Measurements from ENCODE around the gene CAMK2N1.
"Not testable (repeated sequence)": the region's sequence is repeated elsewhere in the genome, so short reads cannot be mapped to it uniquely, and the experiment has no call there.

The CAMK2N1 gene

DNA sequence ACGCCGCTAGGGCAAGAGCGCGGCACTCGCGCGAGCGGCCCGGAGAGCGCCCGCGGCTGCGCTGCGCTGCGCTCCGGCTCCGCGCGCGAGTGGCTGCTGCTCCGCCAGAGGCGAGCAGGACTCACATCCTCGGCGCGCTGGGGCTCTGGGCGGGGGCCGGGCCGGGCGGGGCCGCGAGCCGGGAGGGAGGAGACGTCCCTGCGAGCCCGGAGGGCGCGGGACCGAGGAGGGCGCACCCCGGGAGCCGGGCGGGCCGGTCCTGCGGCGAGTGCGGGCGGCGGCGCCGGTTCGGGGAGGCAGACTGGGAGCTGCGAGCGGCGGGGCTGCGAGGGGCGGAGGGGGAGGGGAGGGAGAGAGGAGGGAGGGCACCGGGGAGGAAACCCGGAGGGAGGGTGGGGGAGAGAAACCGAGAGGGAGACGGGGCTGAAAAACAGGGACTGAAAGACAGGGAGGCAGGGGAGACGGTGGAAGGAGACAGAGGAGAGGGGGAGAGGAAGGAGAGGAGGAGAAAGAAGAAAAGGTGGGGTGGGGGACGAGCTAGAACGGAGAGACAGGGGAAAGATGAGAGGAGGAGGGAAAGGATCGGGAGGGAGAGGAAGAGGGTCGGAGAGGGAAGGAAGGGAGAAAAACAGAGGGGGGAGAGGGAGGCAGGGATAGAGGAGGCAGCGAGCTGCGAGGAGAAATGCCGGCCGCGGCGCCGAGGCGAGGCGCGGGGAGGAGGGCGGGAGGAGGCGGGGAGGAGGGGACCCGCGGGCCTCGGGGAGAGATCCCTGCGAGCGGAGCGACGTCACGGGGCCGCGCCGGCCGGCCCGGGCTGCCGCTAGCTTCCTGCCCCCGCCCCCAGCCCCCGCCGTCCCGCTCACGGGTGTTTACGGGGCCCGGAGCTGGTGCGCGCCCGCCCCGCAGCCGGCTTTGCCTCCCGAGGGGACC is at the start of gene CAMK2N1:
Gene CAMK2N1 (minus strand): TSS at position 684 of the 930 bp plus-strand sequence. CDS start 831 bp downstream, outside the sequence.
- FAIRE-seq (no peak), DNase-seq (ENCODE audit: low spot score) (peak; percentile 33)

DNA sequence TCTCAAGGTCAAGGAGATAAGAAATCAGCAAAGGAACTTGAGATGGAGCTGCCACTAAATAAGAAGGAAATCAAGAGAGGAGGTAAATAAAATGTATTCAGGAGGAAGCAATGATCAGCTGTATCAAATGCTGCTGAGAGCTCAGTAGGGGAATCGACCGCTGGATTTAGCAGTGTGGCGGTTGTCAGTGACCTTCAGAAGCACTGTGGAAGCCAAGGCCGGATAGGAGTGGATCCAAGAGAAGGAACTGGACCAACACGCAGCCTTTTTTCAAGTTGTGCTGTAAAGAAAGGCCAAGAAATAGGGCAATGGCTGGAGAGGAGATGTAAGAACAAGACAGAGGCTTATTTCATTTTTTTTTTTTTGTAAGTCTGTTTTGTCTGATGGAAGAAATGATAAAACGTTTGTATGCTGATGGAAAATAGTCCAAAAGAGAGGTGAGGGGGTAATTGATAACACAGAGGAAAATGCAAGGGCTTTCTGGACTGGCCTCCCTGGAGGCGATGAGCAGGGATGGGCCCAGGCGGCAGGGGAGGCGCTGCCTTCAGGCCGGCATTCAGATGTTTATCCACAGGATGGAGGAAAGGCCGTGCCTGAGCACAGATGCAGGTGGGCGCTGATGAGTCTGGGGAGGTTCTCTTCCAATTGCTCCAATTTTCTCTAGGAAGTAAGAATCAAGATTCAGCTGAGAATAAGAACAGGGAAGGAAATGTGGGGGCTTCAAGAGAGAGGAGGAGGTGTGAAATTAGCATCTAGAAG is 48.8 kb upstream of the CAMK2N1 start:
- DNase-seq (ENCODE audit: low spot score) (no peak), FAIRE-seq (no peak)

DNA sequence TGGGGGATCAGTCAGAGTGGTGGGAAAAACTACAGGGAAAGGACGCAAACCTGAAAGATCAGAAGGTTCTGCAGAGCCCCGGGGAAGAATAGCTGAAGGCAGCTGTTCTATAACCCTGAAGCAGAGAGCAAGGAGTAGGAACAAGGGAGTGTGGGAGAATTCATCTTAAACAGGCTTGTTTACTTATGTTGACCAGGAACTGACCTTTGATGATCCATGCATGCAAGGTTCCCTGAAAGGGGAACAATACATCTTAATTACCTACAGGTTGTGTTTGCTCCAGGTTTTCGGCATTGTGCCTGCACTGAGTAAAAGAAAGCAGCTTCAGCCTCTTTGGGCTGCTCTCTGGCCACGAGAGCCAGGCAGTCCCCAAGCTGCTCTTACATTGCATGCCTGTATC is 47.6 kb upstream of the CAMK2N1 start:
- FAIRE-seq (no peak), DNase-seq (ENCODE audit: low spot score) (no peak)

DNA sequence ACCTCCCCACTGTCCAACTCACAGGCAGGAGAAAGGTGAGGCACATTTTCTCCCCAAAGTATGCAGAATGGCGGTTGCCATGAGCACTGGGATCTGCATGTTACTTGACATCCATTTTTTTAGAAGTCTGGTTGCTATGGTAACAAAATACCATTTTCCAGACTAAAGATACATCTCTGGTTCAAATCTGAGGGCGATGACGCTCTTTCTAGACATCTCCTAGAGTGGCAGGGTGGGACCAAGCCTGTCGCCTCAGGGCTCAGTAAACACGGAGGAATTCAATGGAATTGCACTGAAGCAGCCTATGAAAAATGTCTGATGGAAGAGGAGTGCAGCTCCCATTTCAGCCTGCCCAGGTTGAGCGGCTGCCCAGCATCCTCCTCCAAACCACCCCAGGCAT is 44.9 kb upstream of the CAMK2N1 start:
- DNase-seq (ENCODE audit: low spot score) (no peak), FAIRE-seq (no peak)

DNA sequence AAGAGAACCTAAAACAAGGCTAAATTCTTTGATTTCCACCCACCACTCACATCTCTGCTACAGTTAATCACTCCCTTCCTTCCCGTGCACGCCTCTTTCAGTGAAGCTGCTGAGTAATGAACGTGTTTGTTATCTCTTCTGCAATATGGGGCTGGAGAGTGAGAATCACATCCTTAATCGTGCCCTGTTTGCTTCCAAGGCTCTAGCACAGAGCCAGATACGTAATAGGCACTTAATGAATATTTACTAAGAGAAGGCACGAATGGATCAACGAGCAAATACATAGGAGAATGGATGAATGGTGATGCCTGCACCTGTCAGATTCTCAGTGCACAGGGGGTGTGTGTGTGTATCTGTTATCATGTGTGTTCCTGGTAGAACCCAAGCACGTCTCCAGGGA is 44.3 kb upstream of the CAMK2N1 start:
- DNase-seq (ENCODE audit: low spot score) (no peak), FAIRE-seq (no peak)

DNA sequence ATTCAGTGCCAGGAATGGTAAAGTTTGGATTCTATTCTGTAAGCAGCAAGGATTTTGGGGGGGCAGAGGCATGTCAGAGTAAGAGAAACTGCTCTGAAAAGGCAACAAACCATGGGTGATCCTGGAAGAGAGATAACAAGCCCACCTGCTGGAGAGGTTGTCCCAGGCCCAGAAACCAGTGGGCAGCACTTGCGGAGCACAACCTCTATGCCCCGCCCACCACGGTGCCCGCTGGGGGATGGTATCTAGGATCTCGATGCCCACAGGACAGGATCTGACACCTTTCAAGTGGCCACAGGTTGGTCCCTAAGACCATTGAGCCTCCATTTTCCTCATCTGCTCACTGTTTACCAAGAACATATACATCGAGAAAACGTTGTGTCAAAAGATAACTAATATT is 42.2 kb upstream of the CAMK2N1 start:
- no peak for DNase-seq (ENCODE audit: low spot score)
- no peak for FAIRE-seq

DNA sequence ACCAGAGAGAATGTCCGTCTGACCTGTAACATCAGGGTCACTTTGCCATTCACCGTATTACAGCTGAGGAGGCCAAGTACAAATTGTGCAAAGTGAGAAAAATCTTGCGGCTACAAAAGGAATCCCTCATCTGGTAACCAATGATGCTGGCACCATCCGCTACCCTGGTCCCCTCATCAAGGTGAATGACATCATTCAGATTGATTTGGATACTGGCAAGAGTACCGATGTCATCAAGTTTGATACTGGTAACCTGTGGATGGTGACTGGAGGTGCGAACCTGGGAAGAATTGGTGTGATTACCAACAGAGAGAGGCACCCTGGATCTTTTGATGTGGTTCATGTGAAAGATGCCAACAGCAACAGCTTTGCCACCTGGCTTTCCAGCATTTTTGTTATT is 40.3 kb upstream of the CAMK2N1 start:
- FAIRE-seq (no peak), DNase-seq (ENCODE audit: low spot score) (no peak)

DNA sequence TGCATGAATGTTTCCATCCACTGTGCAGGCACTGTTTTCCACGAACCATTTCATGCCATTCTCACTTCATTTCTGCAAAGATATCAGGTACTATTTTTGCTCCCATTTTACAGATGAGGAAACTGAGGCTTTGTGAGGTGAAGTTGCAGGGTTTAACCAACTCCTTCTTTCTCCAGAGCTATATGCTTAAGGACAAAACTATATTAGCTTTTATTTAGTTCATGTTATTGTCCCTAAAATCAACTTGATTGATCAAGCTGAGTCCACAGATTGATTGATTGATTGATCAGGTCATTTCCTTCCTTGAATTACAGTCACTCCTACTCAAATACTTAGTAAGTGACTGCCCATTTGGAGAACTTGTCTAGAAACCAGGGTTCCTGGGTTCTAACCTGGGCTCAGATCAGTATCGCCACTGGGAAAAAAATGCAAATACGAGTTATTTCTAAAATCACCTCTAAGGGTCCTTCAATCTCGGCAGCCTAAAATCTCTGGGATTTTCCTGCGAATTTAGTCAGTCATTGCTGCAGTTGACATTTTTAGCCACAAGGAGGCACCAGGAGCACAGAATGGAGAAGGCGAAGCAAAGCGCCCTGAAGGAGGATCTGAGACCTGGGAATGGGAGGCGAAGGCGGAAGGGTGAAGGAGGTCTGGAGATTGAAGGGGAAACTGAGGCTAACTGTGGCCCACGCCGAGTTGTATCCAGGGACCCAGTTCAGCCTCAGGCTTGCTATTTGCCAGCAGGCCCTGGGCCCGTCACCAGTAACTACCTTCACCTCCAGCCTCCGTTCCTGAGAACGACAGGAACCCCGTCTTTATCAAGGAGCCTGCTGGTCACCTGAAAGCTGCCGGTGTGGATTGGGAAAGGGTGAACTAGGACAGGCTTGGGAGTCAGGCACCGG is 36.2 kb upstream of the CAMK2N1 start:
- DNase-seq (ENCODE audit: low spot score) = peak; percentile 49

DNA sequence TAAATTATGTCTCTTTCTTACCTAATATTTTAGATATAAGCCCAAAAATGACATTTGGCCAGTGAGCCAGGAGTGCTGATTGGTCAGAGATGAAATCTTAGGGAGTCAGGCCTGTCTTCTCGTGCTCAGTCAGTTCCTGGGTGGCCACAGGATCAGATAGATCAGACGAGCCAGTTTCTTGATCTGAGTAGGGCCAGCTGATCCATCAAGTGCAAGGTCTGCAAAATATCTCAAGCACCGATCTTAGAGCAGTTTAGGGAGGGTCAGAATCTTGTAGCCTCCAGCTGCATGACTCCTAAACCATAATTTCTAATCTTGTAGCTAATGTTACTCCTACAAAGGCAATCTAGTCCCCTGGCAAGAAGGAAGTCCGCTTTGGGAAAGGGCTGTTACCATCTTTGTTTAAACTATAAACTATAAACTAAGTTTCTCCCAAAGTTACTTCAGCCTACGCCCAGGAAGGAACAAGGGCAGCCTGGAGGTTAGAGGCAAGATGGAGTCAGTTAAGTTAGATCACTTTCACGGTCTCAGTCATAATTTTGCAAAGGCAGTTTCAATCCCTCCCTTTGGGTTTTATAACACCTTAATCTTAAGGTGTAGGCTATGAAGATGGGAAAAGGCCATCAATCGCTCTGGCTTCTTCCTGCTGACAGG is 33.7 kb upstream of the CAMK2N1 start:
- FAIRE-seq; DNase-seq (ENCODE audit: low spot score): not testable (repeated sequence)

More for the DNA sequence above, 36.2 kb upstream of the CAMK2N1 start:
- FAIRE-seq = peak; percentile 77

DNA sequence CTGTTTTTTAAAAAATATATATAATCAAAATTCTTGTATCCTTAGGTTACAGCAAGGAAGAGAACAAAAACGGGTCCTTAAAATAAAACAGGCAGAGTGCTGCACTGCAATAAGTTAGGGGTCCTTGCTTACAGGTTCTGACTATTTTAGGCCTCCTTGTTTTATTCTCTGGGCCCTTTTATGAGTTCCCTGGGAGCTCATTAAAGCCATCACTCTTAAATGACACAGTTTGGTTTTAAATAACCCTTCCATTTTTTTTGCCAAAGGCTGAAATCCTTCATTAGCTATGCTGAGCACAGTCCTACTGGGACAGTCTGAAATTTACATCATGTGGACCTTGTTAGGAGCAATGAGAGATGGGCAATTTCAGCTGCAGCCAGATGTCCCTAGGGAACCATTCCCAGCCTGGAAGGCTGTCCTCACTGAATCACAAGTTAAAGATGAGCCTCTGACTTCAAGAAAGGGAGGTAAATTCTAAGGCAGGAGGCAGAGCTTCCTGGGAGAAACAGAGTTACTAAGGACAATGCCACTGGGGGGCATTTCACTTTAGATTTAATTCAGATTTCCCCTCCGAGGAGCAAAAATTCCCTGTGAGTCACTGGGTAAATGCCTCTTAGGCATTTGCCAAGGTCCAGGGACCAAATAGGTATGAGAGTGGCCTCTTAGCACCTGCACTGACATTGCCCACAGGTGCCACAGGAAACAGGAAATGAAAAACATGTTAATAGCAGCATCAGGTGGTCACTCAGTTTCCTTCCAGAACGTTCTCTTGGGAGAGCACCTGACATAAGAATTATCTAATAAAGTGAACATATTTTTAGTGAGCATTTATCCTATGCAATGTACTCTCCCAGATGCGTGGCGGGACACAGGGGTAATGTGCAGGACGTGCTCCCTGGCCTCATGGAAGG is 25.8 kb upstream of the CAMK2N1 start:
- DNase-seq (ENCODE audit: low spot score) (no peak), FAIRE-seq (no peak)

DNA sequence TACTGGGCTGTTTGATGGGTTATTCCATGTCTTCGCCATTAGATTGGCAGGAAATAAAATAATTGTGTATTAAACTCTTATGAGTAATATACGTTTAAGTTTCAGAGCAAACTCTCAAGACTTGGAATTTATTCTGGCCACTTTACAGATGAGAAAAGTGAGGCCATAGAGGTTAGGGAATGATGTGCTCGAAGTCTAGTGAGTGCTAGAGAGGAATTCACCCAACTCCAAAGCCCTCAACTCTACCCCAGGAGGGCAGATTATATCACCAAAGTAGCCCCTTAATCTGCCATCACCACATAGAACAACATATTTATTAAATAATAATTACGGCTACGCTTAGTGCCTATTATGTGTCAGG is 22.4 kb upstream of the CAMK2N1 start:
- no peak for FAIRE-seq

DNA sequence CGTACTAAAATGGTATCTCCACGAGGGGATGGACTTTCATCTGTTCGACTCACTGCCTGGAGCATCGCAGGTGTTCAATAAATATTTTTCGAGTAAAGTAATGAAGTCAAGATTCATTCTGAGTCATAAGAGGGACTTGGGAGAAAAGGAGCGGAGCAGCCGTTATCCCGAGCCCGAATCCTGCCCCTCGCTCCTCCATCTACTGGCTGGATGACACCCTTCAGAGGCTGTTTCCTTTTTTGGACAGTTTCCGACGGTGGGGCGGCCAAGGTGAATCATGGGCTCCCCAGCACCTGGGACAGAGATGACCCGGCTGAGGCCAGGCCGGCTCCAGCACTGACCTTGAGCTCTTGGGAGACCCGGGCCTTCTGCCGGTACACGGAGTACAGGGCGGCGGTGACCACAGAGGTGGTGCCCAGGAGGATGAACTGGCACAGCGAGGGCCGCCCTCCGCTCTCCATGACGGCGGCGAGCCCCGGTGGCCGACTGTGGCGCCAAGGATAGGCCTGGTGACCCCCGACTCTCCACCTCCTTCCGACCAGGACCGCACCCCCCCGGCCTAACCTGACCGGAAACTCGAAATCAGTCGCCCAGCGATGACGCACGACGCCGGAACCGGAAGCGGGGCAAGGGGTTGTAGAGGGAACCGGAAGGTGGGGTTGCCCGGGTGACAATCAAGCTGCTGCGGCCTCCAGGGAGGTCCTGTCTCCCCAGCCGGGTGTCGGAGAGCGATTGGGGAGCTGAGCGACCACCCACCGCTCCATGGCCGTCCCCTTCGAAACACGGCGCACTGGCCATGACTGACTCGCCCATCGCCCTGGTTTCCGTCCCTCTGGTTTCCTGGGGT is 21.8 kb upstream of the CAMK2N1 start, which contains the start of gene MUL1:
Gene MUL1 (minus strand): TSS at position 588 of the 847 bp plus-strand sequence. CDS start 127 bp downstream, at position 461.
- FAIRE-seq = no peak

More for the DNA sequence above, 22.4 kb upstream of the CAMK2N1 start:
- no peak for DNase-seq (ENCODE audit: low spot score)

DNA sequence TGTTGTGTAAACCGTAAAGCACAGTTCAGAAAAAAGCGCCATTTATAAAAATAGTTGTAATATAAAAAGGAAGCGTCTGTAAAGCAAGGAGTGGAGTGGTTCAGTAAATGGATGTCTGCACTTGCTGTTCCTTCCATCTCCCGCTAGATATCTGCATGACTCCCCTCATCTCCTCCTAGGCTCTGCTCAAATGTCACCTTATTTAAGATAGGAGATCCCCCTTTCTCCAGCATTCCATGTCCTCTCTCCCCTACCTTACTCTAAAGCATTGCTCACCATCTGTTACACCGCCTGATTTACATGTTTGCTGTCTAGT is 21.2 kb upstream of the CAMK2N1 start:
- DNase-seq (ENCODE audit: low spot score) = no peak
- FAIRE-seq = no peak

More for the DNA sequence above, 21.8 kb upstream of the CAMK2N1 start, which contains the start of gene MUL1:
- DNase-seq (ENCODE audit: low spot score) = peak; percentile 81

DNA sequence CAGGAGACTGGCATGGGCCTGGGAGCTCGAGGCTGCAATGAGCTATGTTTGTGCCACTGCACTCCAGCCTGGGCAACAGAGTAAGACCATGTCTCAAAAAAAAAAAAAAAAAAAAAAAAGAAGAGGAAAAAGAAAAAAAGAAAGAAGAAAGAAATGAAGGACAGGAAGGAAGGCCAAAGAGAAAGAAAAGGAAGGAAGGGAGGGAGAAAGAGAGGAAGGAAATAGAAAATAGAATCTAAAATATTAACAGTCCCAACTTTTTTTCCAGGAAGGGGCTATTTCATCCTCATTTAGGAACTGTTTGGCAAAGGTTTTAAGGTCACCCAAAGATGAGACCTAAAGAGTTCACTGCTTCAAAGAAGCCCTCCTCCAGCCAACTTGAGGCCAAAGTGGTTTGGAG is 19.5 kb upstream of the CAMK2N1 start:
- DNase-seq (ENCODE audit: low spot score) = no peak
- FAIRE-seq = no peak

DNA sequence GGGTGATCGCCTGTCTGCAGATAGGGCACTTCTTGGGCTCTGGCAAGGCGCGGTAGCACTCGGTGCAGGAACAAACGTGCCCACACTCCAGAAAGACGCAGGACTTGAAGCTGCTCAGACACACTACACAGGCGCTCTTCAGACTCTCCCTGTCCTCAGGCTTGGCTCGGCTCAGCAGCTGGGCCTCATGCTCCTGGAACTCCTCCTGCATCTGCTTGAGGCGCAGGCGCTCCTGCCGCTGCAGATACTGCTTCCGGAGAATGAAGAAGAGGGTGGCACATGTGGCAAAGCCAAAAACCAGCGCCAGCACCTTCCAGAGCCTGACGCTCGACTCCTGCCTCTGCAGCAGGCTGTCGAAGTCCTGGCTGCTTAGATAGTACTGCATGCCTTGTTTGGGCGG is 14.7 kb upstream of the CAMK2N1 start:
- no peak for DNase-seq (ENCODE audit: low spot score)
- FAIRE-seq = no peak

DNA sequence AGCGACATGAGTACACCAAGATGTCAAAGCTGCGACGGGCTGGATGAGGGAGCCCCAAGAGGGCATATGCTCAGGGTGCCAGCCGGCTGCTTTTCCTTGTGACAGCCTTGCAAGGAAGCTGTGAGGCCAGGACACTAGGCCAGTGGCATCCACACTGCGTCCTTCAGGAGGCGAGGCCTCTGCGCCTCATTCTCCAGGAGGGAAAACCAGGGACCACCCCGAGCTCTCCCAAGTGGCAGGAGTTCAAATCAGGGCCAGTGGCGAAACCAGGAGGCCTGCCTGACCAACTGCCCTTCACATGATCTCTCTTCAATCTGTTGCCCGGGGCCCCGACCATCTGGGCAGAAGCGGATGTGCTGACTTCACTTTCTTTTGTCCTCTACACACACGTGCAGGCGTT is 13.7 kb upstream of the CAMK2N1 start:
- FAIRE-seq (no peak), DNase-seq (ENCODE audit: low spot score) (no peak)

DNA sequence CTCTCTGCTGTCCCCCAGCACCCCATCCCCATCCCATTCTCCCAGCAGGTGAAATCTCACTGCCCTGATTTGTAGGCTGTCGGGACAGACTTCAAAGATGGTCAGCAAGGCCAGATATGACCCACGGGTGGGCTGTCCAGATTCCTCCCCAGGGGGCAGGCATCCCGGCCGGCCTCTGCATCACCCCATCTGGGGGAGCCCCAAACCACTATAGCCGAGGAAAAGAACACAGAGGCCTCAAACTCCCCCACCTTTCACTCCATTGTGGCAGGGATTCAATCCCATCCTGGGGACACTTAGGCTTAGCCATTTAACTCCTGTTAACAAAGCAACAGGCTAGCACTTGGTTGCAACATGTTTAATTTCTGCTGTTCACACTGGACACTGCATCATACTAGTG is 13.1 kb upstream of the CAMK2N1 start:
- no peak for FAIRE-seq
- no peak for DNase-seq (ENCODE audit: low spot score)

DNA sequence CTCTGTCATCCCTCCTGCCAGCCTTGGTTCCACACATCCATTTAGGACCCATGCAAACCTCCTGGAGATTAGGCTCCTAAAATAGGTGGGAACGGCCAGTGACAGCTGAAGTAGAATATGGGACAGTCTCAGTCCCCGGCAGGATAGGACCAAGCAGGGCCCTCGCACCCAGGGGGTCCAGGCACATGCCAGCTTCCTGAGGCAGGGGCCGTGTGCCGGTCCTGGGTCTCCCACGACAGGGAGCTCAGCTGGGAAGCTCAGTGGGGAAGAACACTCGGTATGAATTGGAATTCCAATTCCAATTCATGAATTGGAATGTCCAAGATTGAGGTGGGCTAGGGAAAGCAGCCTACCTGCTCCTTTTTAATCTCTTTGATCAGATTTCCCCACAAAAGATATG is 12.1 kb upstream of the CAMK2N1 start:
- DNase-seq (ENCODE audit: low spot score) (no peak), FAIRE-seq (no peak)

DNA sequence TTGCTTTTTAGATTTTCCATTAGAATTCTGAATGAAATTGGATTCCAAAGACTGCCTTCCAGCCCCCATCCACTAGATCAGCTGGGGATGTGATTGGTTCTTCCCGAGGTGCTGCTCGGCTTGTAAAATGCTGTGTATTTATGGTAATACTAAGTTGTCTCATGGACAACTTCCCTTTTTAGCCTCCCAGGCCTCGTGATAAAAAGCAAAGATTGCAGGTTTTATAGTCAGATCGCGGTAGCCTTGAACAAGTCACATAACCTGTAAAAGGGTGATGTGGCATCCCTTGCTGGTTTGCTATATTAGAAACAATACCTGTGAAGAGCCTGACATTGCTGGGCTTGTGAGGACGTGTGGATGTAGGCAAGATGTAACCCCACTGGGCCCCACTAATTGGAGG is 11.5 kb upstream of the CAMK2N1 start:
- no peak for DNase-seq (ENCODE audit: low spot score)
- no peak for FAIRE-seq
